Daoy (cell line): ENCODE data around the gene STAMBP. TPM values are rescaled to one million over a fixed set of nuclear protein-coding genes. Genes with fewer than 3 reads are reported as not detected.
"Not testable (repeated sequence)": the region's sequence is repeated elsewhere in the genome, so short reads cannot be mapped to it uniquely, and the experiment has no call there.

ENCODE experiments used
- DNase-seq: peaks from one replicate; pipeline ENCODE4 v3.0.0-alpha.2; 2015; ENCODE audit warnings: low read depth
- total RNA-seq: library from RNA; depleted of rRNA; stranded (reverse); fragments of >200 nt; shearing (Covaris generic); gene quantifications from 2 replicates; pipeline ENCODE4 v1.2.3, GENCODE V29; 2014

The STAMBP gene
- total RNA-seq, 1 experiment from 2014 or later, result 37.9 TPM

DNA sequence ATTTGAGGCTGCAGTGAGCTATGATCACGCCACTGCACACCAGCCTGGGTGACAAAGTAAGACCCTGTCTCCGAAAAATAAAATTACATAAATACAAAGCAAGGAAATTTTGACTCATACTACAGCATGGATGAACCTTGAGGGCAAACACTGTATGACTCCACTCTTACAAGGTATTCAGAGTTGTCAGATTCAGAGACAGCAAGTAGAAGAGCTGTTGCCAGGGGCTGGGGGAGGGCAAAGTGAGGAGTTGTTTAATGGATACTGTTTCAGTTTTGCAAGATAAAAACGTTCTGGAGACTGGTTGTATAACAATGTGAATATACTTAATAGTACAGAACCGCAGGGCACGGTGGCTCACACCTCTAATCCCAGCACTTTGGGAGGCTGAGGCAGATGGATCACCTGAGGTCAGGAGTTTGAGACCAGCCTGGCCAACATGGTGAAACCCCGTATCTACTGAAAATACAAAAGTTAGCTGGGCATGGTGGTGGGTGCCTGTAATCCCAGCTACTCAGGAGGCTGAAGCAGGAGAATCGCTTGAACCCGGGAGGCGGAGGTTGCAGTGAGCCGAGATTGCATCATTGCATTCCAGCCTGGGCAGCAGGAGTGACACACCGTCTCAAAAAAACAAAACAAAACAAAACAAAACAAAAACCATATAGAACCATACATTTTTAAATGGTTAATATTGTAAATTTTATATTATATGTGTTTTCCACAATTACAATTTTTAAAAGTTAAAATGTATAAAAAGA lies 59.0 kb downstream of the STAMBP start:
- DNase-seq, result not testable (repeated sequence)

DNA sequence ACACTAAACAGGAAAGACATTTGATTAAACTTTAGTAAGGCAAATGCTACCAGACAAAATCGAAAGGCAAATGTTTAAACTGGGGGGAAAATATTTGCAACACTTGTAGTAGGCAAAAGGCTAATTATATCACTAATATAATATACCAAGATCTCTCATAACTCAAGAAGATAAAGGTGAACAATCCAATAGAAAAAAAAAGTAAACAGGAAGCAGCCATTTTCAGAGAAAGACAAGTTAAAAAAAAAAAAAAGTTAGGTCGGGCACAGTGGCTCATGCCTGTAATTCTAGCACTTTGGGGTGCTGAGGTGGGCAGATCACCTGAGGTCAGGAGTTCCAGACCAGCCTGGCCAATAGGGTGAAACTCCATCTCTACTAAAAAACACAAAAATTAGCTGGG lies 59.6 kb downstream of the STAMBP start:
- DNase-seq, result no peak

DNA sequence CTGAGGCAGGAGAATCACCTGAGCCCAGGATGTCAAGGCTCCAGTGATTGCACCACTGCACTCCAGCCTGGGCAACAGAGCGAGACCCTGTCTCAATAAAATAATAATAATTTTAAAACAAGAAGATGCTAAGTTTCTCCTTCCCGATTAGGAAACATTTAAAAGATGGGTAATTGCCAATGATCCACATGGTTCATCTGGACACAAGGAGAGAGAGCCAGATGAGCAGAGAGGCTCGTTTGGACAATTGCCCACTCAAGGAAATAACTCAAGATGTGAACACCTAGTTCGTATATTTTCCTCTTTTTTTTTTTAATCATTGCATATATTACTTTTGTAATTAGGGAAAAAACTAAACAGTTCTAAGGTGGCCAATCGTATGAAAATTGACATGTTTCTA lies 60.4 kb downstream of the STAMBP start:
- DNase-seq, result no peak

DNA sequence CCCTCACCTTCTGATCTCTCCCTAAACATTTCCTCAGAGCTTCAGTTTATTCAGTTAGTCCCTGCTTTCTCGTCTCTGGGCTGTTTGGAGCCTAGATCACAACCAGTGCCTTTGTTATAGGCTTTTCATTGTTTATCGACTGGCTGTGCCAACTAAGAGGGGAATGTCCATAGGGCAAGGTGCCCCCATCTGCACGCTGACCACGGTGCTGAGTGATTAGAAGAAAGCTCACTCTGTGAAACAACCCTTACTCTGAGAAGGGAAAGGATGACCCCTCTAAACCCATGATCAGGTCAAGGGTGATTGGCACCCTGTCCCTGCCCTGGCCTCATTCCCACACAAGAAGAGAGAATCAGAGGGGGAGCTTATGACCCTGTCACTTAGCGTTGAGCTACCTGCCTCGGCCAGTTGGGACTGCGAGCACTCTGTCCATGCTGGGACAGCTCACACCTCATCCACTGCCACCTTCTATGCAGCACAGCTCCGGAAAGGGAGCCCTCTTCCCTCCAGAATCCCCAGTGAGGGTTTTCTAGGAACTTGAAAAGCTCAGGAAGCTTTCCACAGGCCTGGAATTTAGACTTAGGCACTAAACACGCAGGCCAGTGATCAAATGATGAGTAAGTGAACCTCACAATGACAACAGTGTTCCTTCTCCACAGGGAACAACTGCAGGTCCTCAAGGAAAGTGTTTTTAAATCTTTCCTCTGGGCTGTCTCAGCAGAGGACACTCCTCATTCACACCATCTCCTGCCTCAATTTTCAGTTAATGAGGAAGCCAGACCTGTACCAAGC lies 61.7 kb downstream of the STAMBP start:
- DNase-seq, result no peak

DNA sequence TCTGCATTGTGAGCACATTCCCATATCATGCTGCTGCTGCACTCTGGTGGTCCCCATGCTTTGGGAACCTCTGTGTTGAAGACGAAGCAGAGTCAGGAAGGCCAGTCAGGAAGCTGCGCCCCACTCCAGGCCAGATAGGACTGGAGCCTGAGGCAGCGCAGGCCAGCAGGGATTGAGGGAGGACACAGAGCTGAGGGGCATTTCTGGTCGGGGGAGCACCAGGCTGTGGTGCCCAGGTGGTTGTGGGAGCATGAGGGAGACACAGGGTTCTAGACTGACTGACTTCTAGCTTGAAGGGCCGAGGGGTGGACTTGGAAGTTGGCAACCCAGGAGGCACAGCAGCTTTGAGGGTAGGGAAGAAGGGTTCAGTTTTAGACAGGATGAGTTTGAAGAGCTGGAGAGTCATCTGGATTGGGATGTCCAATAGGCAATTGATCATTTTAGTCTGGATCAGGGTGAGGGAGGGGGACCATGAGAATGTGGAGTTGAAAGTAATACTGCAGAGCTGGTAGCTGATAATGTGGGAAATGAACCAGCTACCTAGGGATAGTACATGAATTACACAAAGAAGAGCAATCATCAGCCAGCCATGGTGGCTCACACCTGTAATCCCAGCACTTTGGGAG lies 62.6 kb downstream of the STAMBP start:
- DNase-seq, result no peak

DNA sequence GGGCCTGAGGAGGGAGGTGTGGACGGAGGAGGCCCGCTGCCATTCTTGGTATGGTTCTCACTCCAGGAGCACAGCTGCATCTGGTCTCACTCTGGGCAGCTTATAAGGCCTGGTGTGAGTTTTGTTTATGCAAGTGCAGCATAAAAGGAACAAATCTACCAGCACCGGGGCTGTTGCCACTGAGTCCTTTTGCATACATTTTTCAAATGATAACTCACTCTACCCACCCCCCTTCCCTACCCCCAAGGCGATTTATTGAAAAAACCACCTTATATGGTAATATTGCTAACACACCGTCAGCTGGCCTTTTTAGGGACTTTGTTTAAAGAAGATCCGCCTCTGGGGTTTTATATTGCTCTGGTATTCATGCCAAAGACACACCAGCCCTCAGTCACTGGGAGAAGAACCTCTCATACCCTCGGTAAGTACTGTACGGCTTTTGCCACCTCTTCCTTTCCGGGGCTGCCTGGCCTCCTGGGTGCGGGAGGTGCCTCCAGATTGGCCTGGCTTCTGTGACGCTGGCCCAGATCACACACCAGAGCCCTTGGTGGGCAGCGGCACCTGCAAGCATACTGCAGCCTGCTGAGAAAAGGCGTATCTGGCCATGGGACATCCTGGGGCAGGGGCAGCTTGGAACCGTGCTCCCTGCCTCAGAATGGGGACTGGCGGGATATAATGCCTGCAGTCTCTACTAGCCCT lies 64.0 kb downstream of the STAMBP start, which contains the start of gene ACTG2:
TSS of gene ACTG2 (plus strand) at position 378 of the 699 bp plus-strand sequence. CDS start 8,304 bp downstream, outside the sequence.
- DNase-seq, result no peak

DNA sequence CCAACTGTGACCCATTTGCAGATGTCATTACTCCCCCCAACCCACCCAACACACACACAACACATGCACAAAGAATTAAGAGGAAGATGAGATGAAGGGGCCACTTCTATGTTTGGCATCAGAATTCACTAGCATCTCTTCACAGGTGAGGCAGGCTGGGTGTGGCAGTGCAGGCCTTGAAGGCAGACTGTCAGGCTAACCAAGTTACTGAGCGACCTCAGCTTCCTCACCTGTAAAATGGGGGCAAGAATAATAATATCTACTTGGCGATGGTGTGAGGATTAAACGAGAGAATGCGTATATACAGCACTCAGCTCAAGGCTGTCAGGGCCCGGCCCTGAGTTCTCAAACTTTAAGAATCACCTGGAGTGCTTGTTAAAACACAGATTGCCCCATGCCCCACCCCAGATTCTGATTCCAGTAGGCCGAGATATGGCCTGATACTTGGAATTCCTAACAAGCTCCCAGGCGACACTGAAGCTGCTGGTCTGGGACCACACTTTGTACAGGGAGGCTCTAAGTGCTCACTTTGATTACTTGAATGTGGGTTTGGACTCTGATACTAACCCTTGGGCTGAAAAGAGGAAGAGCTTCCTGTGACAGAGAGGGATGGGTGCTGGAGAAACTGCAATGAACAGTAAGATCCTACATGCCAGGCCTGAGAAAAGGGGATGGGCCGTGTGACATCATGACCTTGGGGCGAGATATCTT lies 65.2 kb downstream of the STAMBP start:
- no peak for DNase-seq

DNA sequence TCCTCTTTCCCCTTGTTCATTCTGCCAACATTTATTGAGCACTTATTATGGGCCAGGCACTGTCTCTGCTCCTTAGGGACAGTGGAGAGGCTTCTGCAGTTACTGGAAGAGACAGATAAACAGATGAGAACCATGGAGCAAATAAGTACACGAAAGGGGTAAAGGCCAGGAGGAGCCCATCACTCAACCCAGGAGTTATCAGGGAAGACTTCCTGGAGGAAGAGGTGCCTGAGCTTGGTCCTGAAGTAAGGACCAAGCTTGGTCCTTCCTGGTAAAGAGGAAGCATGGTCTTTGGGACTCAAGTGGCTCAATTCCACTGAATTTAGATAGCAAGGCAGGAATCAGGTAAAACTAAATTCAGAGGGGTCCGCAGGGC lies 65.7 kb downstream of the STAMBP start:
- DNase-seq, result no peak

DNA sequence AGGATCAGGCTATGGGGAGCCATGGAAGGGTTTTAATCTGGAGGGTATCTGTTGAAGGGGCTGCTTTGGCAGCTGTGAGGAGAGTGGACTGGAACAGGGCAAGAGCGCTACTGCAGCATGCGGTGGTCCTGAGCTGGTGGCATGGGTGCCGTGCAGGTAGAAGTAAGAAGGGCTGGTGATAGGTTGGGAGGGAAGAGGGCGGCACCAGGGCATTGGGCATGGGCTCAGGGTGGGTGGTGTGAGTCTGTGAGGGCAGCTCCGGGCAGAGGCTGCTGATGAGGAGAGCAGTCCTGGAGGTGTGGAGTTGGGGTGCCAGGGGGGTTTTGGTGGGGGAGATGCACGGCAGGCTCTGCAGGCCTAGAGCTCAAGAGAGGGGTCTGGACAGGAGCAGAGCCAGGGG lies 66.1 kb downstream of the STAMBP start:
- DNase-seq, result no peak

DNA sequence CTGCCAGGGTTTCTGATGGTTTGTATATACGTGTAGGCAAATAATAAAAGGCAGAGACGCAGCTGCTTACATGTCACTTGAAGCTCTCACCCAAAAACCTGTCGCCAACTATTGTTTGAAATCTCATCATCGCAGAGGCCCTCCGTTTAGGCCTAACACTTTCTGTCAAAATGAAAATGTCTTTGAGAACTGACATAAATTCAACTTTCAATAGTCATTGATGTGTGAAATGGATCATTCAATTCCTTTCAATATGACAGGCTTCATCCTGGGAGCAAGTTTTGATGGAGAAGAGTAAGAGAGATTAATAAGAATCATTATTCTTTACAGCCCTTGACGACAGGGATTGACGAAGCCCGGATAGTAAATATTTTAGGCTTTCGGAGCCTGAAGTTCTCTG lies 66.7 kb downstream of the STAMBP start:
- no peak for DNase-seq

DNA sequence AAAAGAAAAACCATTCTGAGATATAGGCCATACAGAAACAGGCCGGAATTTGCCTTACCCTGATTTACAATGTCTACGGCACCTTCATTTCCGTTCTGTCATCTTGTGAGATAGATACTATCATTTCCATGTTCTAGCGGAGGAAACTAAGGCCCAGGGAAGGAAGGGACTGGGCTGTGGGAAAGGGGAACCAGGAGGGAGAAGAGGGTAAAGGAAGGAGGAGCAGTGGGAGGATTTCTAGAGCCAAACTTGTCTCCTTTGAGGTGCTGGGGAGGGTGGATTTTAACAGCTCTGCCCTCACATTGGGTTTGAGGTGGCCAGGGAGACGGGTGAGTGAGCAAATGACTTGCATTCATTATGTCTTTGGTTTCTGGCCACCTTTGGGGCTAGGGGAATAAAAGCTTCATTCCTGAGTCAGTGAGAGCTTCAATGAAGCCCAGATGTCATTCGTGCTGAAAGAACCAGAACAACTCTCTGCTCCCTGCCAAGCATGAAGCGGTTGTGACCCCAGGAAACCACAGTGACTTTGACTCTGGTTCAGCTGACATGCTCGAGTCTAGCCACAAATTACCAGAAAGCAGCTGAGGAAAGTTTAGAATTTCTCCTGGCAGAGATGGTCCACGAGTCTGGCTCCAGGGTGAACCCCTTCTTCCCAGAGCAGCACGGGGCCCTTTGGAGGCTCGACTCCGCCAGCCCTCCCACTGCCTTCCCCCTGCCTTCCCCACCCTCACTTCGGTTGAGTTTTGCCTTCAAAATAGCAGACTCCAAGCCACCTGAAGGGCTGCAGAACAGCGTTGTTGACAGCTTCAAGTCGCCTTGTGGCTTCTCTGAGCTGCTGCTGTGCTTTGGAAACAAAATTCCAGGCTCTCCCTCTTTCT lies 67.8 kb downstream of the STAMBP start:
- DNase-seq, result peak; percentile 80

DNA sequence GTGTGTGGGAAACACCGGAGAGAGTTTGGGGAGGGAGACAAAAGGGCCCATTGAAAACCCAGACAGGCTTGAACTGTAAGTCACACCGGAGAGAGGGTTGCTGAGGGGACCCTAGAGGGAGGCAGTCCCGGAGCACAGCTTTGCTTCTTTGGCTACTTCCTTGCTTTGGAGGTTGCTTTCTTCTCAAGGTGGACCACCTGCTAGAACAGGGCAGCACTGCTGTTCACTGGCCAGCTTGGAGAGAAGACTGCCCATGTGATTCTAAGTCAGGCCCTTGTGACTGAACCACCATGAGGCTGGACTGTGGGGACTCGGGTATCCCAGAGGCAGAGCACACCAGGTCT lies 68.5 kb downstream of the STAMBP start:
- DNase-seq, result no peak

DNA sequence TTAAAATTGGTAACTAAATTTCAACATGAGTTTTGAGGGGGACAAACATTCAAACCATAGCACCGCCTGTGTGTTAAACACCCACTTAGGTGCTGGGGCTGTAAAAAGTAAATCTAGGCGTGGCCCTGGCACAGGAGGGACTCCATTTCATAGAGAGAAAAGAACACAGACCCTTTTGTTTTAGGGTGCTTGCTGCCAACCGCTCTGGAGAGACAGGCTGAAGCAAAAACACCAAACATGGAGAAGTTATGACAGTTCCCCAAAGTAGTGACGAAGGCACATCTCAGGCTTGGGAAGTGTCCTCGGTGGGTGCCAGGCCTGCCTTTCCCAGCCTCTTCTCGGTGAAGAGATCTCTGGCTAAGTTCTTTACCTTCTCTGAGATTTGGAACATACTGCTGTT lies 69.2 kb downstream of the STAMBP start:
- DNase-seq, result no peak

DNA sequence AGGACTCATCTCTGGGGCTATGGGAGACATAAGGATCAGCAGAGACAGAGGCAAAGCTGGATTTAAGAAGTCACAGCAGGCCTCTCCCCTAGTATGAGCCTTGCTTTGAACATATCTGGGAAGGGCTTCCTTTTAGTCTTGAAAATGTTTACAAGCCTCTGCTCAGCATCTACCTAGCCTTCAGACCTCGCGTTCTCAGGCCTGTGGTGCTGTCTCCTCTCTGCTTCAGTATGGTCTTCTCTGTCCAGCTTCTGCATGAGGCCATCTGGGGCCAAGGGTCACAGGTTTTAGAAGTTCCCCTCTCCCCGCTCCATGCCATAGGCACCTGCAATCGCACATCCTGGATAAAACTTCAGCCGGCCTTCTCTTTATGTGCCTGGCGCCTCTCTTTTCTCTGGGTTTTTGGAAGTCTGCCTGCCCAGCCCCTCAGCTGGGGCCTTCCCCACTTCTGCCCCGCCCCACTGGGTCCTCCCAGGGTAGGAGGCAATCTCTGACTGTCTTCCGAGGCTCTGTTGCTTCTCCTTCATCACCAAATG lies 71.1 kb downstream of the STAMBP start:
- no peak for DNase-seq

DNA sequence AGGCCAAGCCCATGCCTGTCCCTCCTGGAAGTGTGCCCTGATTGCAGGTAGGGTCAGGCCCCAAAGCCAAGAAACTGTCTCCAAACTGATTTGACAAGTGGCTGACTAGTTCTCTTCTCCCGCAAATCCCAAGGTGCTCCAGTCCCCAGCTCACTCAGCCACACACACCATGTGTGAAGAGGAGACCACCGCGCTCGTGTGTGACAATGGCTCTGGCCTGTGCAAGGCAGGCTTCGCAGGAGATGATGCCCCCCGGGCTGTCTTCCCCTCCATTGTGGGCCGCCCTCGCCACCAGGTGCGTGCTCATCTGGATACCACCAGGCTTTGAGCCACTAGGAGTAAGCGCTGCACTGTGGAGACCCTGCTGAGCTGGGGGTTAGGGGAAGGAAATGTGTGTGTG lies 72.4 kb downstream of the STAMBP start:
- DNase-seq, result no peak

DNA sequence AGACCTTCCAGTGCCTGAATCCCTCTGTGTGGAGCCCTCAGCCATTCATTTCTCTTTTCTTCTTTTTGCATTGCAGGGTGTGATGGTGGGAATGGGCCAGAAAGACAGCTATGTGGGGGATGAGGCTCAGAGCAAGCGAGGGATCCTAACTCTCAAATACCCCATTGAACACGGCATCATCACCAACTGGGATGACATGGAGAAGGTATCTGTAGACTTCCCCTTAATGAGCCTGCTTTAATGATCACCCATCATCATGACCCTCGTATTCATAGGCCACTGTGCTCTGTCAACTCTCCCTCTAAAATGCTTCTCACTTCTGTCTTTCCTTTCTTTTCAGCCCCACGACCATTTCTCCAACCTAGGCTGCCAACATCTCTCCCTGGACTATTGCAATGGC lies 73.5 kb downstream of the STAMBP start:
- DNase-seq, result no peak

DNA sequence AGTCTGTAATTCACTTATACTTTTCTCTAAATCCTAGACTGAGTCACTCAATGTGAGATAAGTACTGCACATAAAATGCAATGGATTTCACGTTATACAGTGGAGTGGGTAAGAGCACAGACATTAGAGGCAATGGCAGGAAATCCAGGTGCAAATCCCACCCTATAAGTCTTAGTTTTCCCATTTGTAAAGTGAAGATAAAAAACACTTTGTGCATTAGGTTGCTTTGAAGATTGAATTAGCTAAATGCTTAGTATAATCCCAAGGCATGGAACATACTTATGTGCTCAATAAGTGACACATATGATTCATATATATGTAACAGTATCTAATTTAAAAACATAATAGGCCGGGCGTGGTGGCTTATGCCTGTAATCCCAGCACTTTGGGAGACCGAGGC lies 74.6 kb downstream of the STAMBP start:
- DNase-seq, result no peak

DNA sequence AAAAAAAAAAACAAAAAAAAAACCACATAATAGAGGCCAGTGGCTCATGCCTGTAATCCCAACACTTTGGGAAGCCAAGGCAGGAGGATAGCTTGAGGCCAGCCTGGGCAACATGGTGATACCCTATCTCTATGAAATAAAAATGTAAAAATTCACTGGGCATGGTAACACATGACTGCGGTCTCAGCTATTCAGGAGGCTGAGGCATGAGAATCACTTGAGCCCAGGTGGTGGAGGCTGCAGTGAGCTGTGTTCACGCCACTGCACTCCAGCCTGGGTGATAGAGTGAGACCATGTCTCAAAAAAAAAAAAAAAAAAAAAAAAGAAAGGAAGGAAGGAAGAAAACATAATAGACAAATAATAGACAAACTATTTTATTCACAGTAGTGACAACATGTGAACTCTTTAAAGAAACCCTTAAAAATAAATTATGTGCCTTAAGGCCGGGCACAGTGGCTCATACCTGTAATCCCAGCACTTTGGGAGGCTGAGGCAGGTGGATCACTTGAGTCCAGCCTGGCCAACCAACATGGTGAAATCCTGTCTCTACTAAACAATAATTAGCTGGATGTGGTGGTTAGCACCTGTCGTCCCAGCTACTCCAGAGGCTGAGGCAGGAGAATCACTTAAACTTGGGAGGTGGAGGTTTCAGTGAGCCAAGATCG lies 75.3 kb downstream of the STAMBP start:
- not testable (repeated sequence) for DNase-seq

DNA sequence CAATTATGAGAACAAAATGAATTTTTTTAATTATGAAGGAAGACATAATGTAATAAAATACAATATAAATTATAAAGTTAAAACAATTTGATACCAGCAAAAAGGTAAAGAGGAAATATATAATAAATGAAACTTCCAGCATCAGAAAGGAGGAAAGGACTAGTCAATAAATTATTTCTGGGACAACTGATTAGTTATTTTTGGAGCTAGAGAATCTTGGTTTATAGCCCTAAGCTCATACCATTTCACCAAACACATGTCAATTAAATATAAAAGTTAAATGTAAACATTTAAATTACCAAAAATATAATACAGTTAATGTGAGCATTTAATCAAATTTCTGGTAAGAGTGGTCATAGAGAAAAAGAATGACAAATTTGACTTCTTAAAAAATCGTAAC lies 76.2 kb downstream of the STAMBP start:
- DNase-seq, result no peak
